HCT116 (cell line): ENCODE data around the gene IGLL1. TPM values are rescaled to one million over a fixed set of nuclear protein-coding genes. Genes with fewer than 3 reads are reported as not detected.

ENCODE experiments used
- ATAC-seq: fragments of 200-7000 bp; cut with Tn5 transposase; 2 replicates; pipeline ENCODE4 v1.9.1; 2020; ENCODE audit warnings: mild to moderate bottlenecking, moderate library complexity
- BruUV-seq: library from RNA; stranded (reverse); fragments of 400-500 nt; replicated peaks from 2 replicates; lab custom pipeline; 2021; lab: Mats Ljungman, UMichigan
- CTCF ChIA-PET: fragments of 300-600 bp; sonication (Branson Sonifier 250); formaldehyde crosslinking; loops from one replicate; lab custom pipeline; 2021; ENCODE audit warnings: antibody characterized with exemption; lab: Charles Lee
- POLR2A ChIA-PET: fragments of 300-600, 350-600 bp; sonication (Branson Sonifier 250); formaldehyde crosslinking; loops from one replicate; lab custom pipeline; 2021; ENCODE audit warnings: antibody characterized with exemption; lab: Charles Lee
- RAD21 ChIA-PET, 2 experiments: fragments of 300-600 bp; sonication (Branson Sonifier 250); formaldehyde crosslinking; loops; one replicate each; lab custom pipeline; 2023; ENCODE audit warnings: low total read pairs in 2 of 2; ENCODE audit not compliant: uncharacterized antibody in 2 of 2, unreplicated experiment in 2 of 2, low non-redundant PET in 1 of 2; lab: Charles Lee
- DNase-seq: peaks from one replicate; pipeline ENCODE4 v3.0.0-alpha.2; 2010; ENCODE audit warnings: low read depth, low spot score
- H2AFZ ChIP-seq: fragments of 200-600 bp; shearing (Covaris generic), sonication (generic); 2 replicates; pipeline ENCODE4 v1.6.1; 2017; ENCODE audit warnings: low read depth, mixed run types, mixed read lengths, antibody characterized with exemption, low read length; ENCODE audit not compliant: poor library complexity, severe bottlenecking
- H3K27ac ChIP-seq: 2 replicates; pipeline ENCODE4 v1.5.1; 2012; ENCODE audit warnings: low read depth, low read length
- H3K27me3 ChIP-seq: fragments of 200-600 bp; sonication (generic); 2 replicates; pipeline ENCODE4 v1.6.1; 2016; ENCODE audit warnings: mixed run types, low read length, mixed read lengths; ENCODE audit not compliant: insufficient read depth
- H3K36me3 ChIP-seq, 2 experiments: fragments of 200-500 bp in 1 of 2; fragments of 200-600 bp in 1 of 2; sonication (Bioruptor generic) in 1 of 2; sonication (generic) in 1 of 2; 2 replicates each; pipeline versions ENCODE4 v1.5.1 to v1.6.1; 2014 to 2016; ENCODE audit warnings: low read length in 2 of 2, inconsistent platforms in 1 of 2, mixed read lengths in 1 of 2, mixed run types in 1 of 2; ENCODE audit not compliant: insufficient read depth in 2 of 2, control insufficient read depth in 1 of 2
- H3K4me1 ChIP-seq, 2 experiments: fragments of 200-600 bp in 1 of 2; sonication (generic) in 1 of 2; 2 replicates each; pipeline versions ENCODE4 v1.5.1 to v1.6.1; 2012 to 2017; ENCODE audit warnings: low read length in 2 of 2, inconsistent platforms in 1 of 2, mild to moderate bottlenecking in 1 of 2, mixed read lengths in 1 of 2, mixed run types in 1 of 2, moderate library complexity in 1 of 2; ENCODE audit not compliant: insufficient read depth in 2 of 2, control insufficient read depth in 1 of 2
- H3K4me2 ChIP-seq: fragments of 200-600 bp; sonication (generic); 2 replicates; pipeline ENCODE4 v1.6.1; 2017; ENCODE audit warnings: mixed run types, low read length, mixed read lengths
- H3K4me3 ChIP-seq, 2 experiments: fragments of 200-600 bp in 1 of 2; sonication (generic) in 1 of 2; replicated peaks in 1 of 2; 2 replicates each; pipeline ENCODE4 v1.5.1; 2011 to 2016; ENCODE audit warnings: low read length in 2 of 2, control low read depth in 1 of 2, low read depth in 1 of 2, mild to moderate bottlenecking in 1 of 2, mixed read lengths in 1 of 2, mixed run types in 1 of 2
- H3K79me2 ChIP-seq: fragments of 200-600 bp; sonication (generic); 2 replicates; pipeline ENCODE4 v1.6.1; 2017; ENCODE audit warnings: mild to moderate bottlenecking, mixed run types, low read length, moderate library complexity, mixed read lengths; ENCODE audit not compliant: insufficient read depth
- H3K9ac ChIP-seq: fragments of 200-600 bp; sonication (generic); 2 replicates; pipeline ENCODE4 v1.6.1; 2016; ENCODE audit warnings: low read length, mixed read lengths
- H3K9me2 ChIP-seq: fragments of 200-600 bp; sonication (generic), shearing (Covaris generic); 2 replicates; pipeline ENCODE4 v1.6.1; 2017; ENCODE audit warnings: mixed run types, mild to moderate bottlenecking, moderate library complexity; ENCODE audit not compliant: insufficient read depth
- H3K9me3 ChIP-seq, 2 experiments: fragments of 200-500 bp in 1 of 2; fragments of 200-600 bp in 1 of 2; sonication (Bioruptor generic) in 1 of 2; sonication (generic) in 1 of 2; 2 replicates each; pipeline ENCODE4 v1.6.1; 2014 to 2017; ENCODE audit warnings: low read length in 2 of 2, mixed read lengths in 2 of 2, inconsistent platforms in 1 of 2, low read depth in 1 of 2, mild to moderate bottlenecking in 1 of 2, mixed run types in 1 of 2, moderate library complexity in 1 of 2; ENCODE audit not compliant: control insufficient read depth in 1 of 2, insufficient read depth in 1 of 2
- H4K20me1 ChIP-seq: fragments of 200-600 bp; sonication (generic), shearing (Covaris generic); 2 replicates; pipeline ENCODE4 v1.6.1; 2017; ENCODE audit warnings: mixed run types, mild to moderate bottlenecking, moderate library complexity; ENCODE audit not compliant: insufficient read depth
- CBX3 ChIP-seq: IDR thresholded peaks from 2 replicates; pipeline ENCODE4 v1.6.1; 2012; ENCODE audit warnings: low read depth
- CEBPB ChIP-seq: IDR thresholded peaks from 2 replicates; pipeline ENCODE4 v1.6.1; 2012; ENCODE audit warnings: low read depth
- EGR1 ChIP-seq: IDR thresholded peaks from 2 replicates; pipeline ENCODE4 v1.6.1; 2012; ENCODE audit warnings: low read depth
- ELF1 ChIP-seq: IDR thresholded peaks from 2 replicates; pipeline ENCODE4 v1.6.1; 2012; ENCODE audit warnings: low read depth, borderline replicate concordance
- EZH2 ChIP-seq: fragments of 200-600 bp; sonication (generic); IDR thresholded peaks from 2 replicates; pipeline ENCODE4 v1.6.1; 2017; ENCODE audit warnings: antibody characterized with exemption, mixed run types
- EZH2phosphoT487 ChIP-seq: fragments of 200-600 bp; IDR thresholded peaks from 2 replicates; pipeline ENCODE4 v1.6.1; 2018; ENCODE audit warnings: antibody characterized with exemption, borderline replicate concordance
- FOSL1 ChIP-seq: IDR thresholded peaks from 2 replicates; pipeline ENCODE4 v1.6.1; 2012; ENCODE audit warnings: low read depth
- JUND ChIP-seq: IDR thresholded peaks from 2 replicates; pipeline ENCODE4 v1.6.1; 2012
- POLR2A ChIP-seq: IDR thresholded peaks from 2 replicates; pipeline ENCODE4 v1.7.0; 2011; ENCODE audit warnings: borderline replicate concordance; ENCODE audit not compliant: insufficient read depth, insufficient read length; ENCODE audit errors: extremely low read depth
- POLR2AphosphoS5 ChIP-seq: IDR thresholded peaks from 2 replicates; pipeline ENCODE4 v1.6.1; 2011; ENCODE audit warnings: mild to moderate bottlenecking, low read depth, low read length, moderate library complexity
- RAD21 ChIP-seq: IDR thresholded peaks from 2 replicates; pipeline ENCODE4 v1.6.1; 2012; ENCODE audit warnings: low read depth, mild to moderate bottlenecking
- SIN3A ChIP-seq: IDR thresholded peaks from 2 replicates; pipeline ENCODE4 v1.6.1; 2012; ENCODE audit warnings: low read depth
- SP1 ChIP-seq: IDR thresholded peaks from 2 replicates; pipeline ENCODE4 v1.6.1; 2012; ENCODE audit warnings: low read depth
- TCF7L2 ChIP-seq: IDR thresholded peaks from 2 replicates; pipeline ENCODE4 v1.7.0; 2011; ENCODE audit warnings: borderline replicate concordance, inconsistent platforms; ENCODE audit not compliant: insufficient read depth, insufficient read length; ENCODE audit errors: extremely low read depth
- YY1 ChIP-seq: IDR thresholded peaks from 2 replicates; pipeline ENCODE4 v1.6.1; 2011; ENCODE audit warnings: low read length, low read depth, moderate library complexity, mild to moderate bottlenecking; ENCODE audit not compliant: insufficient replicate concordance; ENCODE audit errors: extremely low read depth
- ZFX ChIP-seq: fragments of 450-650 bp; IDR thresholded peaks from 2 replicates; pipeline ENCODE4 v1.6.1; 2017
- intact Hi-C: fragments of 100-400 bp; cut with micrococcal nuclease; formaldehyde crosslinking; loops from 2 replicates; pipeline ENCODE4 v1.10.0; 2022
- total RNA-seq: library from RNA; stranded (reverse); gene quantifications from one replicate; pipeline ENCODE4 v1.2.1, GENCODE V29; 2021; ENCODE audit not compliant: unreplicated experiment
- TF ChIP-seq, protein P1 (sequence below), 3 experiments: fragments of 200-600 bp in 1 of 3; sonication (generic) in 1 of 3; IDR thresholded peaks in 2 of 3; conservative IDR thresholded peaks in 1 of 3; 2 replicates each; pipeline ENCODE4 v1.5.1; 2012 to 2017; ENCODE audit warnings: low read depth in 2 of 3, low read length in 2 of 3, antibody characterized with exemption in 1 of 3, borderline replicate concordance in 1 of 3, control low read depth in 1 of 3, mild to moderate bottlenecking in 1 of 3, mixed read lengths in 1 of 3, mixed run types in 1 of 3, moderate library complexity in 1 of 3; ENCODE audit not compliant: insufficient read depth in 1 of 3
- TF ChIP-seq, protein P2 (sequence below): IDR thresholded peaks from 2 replicates; pipeline ENCODE4 v1.6.1; 2012
- TF ChIP-seq, protein P3 (sequence below): IDR thresholded peaks from 2 replicates; pipeline ENCODE4 v1.6.1; 2012
- TF ChIP-seq, protein P4 (sequence below): IDR thresholded peaks from 2 replicates; pipeline ENCODE4 v1.6.1; 2012; ENCODE audit warnings: low read depth

Gene IGLL1
- total RNA-seq, 1 experiment from 2014 or later: not detected

DNA sequence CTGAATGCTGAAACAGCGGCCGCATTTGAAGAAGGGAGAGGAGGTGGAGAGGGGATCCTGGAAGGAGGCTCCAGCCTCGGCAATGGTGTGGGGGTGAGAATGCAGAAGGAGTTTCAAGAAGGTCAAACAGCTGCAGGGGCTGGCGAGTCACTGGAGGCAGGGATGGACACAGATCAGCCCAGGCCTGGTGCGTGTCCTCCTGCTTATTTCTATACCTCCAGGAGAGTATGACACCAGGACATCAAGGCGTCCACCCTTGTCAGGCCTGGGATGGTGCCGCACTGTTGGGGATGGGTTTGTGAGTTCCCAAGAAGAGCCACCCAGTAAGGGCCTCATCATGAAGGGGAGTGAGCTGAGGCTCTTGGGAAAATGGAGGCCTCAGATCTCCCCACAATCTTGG, 23.1 kb downstream of the IGLL1 start:
- no peak overlapping the region for H3K4me2 ChIP-seq
- no peaks in the 10 kb centered on the region for H4K20me1 ChIP-seq
- ChIA-PET POLR2A (no interaction called here), RAD21 (no interaction called here), CTCF (no interaction called here)
- BruUV-seq: no TSS peak
- no peak overlapping the region for H3K9ac ChIP-seq
- TF ChIP-seq FOSL1: no peak
- no peak for TF ChIP-seq ZFX
- TF ChIP-seq POLR2AphosphoS5: no peak
- TF ChIP-seq, protein P1, sequence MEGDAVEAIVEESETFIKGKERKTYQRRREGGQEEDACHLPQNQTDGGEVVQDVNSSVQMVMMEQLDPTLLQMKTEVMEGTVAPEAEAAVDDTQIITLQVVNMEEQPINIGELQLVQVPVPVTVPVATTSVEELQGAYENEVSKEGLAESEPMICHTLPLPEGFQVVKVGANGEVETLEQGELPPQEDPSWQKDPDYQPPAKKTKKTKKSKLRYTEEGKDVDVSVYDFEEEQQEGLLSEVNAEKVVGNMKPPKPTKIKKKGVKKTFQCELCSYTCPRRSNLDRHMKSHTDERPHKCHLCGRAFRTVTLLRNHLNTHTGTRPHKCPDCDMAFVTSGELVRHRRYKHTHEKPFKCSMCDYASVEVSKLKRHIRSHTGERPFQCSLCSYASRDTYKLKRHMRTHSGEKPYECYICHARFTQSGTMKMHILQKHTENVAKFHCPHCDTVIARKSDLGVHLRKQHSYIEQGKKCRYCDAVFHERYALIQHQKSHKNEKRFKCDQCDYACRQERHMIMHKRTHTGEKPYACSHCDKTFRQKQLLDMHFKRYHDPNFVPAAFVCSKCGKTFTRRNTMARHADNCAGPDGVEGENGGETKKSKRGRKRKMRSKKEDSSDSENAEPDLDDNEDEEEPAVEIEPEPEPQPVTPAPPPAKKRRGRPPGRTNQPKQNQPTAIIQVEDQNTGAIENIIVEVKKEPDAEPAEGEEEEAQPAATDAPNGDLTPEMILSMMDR (IDR thresholded peaks at IDR 0.05 in 2 of 3, conservative IDR thresholded peaks at IDR 0.05 in 1 of 3; ENCODE audit: borderline replicate concordance in 1 of 3, insufficient read depth in 1 of 3, low read depth in 2 of 3, low read length in 2 of 3): no peak
- TF ChIP-seq, protein P2, sequence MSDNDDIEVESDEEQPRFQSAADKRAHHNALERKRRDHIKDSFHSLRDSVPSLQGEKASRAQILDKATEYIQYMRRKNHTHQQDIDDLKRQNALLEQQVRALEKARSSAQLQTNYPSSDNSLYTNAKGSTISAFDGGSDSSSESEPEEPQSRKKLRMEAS: no peak
- no peak for TF ChIP-seq ELF1
- TF ChIP-seq EZH2: no peak
- TF ChIP-seq, protein P3, sequence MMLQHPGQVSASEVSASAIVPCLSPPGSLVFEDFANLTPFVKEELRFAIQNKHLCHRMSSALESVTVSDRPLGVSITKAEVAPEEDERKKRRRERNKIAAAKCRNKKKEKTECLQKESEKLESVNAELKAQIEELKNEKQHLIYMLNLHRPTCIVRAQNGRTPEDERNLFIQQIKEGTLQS: no peak
- TF ChIP-seq YY1: no peak
- TF ChIP-seq EZH2phosphoT487: no peak
- TF ChIP-seq POLR2A: no peak
- no peak for TF ChIP-seq RAD21
- TF ChIP-seq, protein P4, sequence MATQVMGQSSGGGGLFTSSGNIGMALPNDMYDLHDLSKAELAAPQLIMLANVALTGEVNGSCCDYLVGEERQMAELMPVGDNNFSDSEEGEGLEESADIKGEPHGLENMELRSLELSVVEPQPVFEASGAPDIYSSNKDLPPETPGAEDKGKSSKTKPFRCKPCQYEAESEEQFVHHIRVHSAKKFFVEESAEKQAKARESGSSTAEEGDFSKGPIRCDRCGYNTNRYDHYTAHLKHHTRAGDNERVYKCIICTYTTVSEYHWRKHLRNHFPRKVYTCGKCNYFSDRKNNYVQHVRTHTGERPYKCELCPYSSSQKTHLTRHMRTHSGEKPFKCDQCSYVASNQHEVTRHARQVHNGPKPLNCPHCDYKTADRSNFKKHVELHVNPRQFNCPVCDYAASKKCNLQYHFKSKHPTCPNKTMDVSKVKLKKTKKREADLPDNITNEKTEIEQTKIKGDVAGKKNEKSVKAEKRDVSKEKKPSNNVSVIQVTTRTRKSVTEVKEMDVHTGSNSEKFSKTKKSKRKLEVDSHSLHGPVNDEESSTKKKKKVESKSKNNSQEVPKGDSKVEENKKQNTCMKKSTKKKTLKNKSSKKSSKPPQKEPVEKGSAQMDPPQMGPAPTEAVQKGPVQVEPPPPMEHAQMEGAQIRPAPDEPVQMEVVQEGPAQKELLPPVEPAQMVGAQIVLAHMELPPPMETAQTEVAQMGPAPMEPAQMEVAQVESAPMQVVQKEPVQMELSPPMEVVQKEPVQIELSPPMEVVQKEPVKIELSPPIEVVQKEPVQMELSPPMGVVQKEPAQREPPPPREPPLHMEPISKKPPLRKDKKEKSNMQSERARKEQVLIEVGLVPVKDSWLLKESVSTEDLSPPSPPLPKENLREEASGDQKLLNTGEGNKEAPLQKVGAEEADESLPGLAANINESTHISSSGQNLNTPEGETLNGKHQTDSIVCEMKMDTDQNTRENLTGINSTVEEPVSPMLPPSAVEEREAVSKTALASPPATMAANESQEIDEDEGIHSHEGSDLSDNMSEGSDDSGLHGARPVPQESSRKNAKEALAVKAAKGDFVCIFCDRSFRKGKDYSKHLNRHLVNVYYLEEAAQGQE: no peak
- TF ChIP-seq TCF7L2: no peak
- no peak for TF ChIP-seq JUND
- no peak for TF ChIP-seq SP1
- no peak for TF ChIP-seq EGR1
- TF ChIP-seq CBX3: no peak
- TF ChIP-seq SIN3A: no peak
- TF ChIP-seq CEBPB: no peak
- DNase-seq: no peak
- H3K27ac ChIP-seq: no peak overlapping the region
- no peak overlapping the region for H2AFZ ChIP-seq
- no peaks in the 10 kb centered on the region for H3K9me2 ChIP-seq
- H3K79me2 ChIP-seq: no peaks in the 10 kb centered on the region
- no peak for ATAC-seq
- no peak overlapping the region for H3K4me3 ChIP-seq
- intact Hi-C loops: no loop called here
- no peaks in the 10 kb centered on the region for H3K4me1 ChIP-seq
- H3K9me3 ChIP-seq: no peaks in the 10 kb centered on the region
- H3K36me3 ChIP-seq: no peaks in the 10 kb centered on the region
- no peaks in the 10 kb centered on the region for H3K27me3 ChIP-seq
